ENCODE results near the gene EPHB1. TPM values are rescaled to one million over a fixed set of nuclear protein-coding genes. Genes with fewer than 3 reads are reported as not detected.

Gene EPHB1
- total and polyA plus RNA-seq, 5 experiments from 2014 or later: not detected

GRCh38 chr3:134823679-134824078 lies 28.6 kb downstream of the EPHB1 start:
- Mint-ChIP-seq H3K4me1 (no peaks in the 10 kb centered on the region), H3K4me3 (no peak overlapping the region), H3K9me3 (no peaks in the 10 kb centered on the region), H3K27me3 (peaks cover 0 to 14% (median 9%) of the 10 kb centered on the region in 5 donors), H3K27ac (no peak overlapping the region), H3K36me3 (no peaks in the 10 kb centered on the region)
- no peak for ATAC-seq
- POLR2A ChIA-PET: no interaction called here
- DNase-seq: no peak

DNA sequence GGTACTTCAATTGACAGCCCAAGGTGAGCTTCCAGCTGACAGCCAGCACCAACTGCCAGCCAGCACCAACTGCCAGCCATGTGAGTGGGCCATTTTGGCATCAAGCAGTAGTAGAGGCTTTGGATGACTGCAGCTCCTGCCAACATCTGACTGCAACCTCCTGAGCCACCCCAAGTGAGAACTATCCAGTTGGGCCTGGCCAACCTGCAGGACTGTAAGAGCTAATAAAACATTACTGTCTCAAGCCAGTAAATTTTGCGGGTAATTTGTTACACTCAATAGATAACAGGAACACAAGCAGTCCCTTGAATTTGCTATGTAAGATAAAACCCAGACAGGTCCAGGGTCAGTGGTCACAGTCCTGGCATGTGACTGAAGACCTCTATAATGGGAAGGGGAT lies 29.7 kb downstream of the EPHB1 start:
- DNase-seq (no peak), ATAC-seq (no peak)
- Mint-ChIP-seq H3K9me3 (no peaks in the 10 kb centered on the region), H3K36me3 (no peaks in the 10 kb centered on the region), H3K27ac (no peak overlapping the region), H3K4me3 (no peak overlapping the region), H3K4me1 (no peaks in the 10 kb centered on the region), H3K27me3 (peaks cover 0 to 6% (median 4%) of the 10 kb centered on the region in 5 donors)
- POLR2A ChIA-PET: no interaction called here

DNA sequence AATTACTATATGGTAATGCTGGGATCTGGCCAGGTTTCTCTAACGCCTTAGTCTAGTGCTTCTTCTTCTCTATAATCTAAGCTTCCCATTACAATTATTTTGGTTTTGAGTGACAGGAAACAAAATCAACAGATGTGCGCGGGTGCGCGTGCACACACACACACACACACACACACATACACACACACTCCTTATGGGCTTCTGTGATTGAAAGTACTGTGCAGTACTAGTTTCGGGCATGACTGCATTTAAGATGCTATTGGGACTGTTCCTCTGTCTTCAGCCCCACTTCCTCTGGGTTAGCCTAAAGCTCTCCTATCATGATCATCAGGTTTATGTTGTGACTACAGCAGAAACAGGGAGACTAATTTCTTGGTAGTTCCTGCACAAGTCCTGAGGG lies 32.2 kb downstream of the EPHB1 start:
- Mint-ChIP-seq H3K4me1 (no peaks in the 10 kb centered on the region), H3K9me3 (no peaks in the 10 kb centered on the region), H3K27me3 (peaks cover 0 to 3% (median 0%) of the 10 kb centered on the region in 5 donors), H3K27ac (no peak overlapping the region), H3K36me3 (no peaks in the 10 kb centered on the region), H3K4me3 (no peak overlapping the region)
- POLR2A ChIA-PET: no interaction called here
- DNase-seq (no peak), ATAC-seq (no peak)

- ATAC-seq: no peak
- POLR2A ChIA-PET: no interaction called here
- Mint-ChIP-seq H3K9me3 (no peaks in the 10 kb centered on the region), H3K4me1 (no peaks in the 10 kb centered on the region), H3K4me3 (no peak overlapping the region), H3K36me3 (no peaks in the 10 kb centered on the region), H3K27me3 (peaks cover 0 to 8% (median 1%) of the 10 kb centered on the region in 5 donors), H3K27ac (no peak overlapping the region)
- no peak for DNase-seq
Observed at GRCh38 chr3:134829721-134830120, 34.7 kb downstream of the EPHB1 start.

DNA sequence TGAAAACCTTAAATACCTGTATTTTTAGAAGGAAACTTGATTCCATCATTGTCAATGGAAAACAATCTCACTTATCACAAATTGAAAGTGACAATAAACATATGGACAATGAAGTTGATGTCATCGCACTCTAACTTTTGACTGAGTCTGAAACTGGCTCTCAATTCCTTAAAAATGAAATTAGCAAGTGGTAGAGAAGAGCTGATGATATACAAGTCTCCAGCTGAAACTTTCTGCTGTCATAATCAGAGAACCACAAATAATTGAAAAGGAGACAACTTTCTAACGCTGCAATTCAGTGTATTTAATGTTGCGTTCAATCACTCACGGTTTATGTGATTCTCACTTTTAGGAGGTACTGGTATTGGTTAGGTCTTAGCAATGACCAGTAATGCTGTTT lies 37.5 kb downstream of the EPHB1 start:
- no peak overlapping the region for H3K27ac Mint-ChIP-seq

DNA sequence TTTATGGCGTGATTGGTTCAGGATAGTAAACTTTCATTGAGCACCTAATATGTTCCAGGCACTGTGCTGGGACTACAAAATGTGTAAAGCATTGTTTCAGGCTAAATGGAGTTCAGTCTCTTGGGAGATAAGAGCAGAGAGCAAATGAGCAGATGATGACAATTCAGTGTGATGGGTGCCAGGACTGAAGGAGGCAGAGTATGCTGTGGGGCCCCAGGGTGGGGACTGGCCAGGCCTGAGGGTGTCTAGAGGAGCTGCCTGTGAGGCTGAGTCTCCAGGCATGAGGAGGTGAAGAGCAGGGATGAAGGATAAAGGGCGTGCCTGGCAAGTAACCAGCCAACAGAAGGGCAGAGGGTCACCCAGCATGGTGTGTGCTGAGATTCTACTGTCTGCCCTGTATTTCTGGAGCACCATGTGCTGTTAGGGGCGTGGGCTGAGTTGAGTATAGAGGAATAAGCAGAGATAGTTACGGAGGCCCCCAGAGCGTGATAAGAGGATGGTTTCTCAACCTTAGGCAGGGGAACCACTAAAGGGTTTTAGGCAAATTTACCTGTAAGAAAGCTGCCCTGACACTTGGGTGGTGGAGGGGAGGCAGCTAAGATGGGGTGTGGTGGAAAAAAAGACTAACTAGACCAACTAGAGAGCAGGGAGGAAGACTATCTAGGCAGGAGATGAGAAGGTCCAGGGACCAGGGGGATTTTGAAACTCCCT lies 38.5 kb downstream of the EPHB1 start:
- ATAC-seq (no peak), DNase-seq (no peak)
- H3K27ac Mint-ChIP-seq: peak overlapping the region in 1 of 10 donors; percentile 37
- peaks cover 0 to 3% (median 1%) of the 10 kb centered on the region in 9 donors for H3K9me3 Mint-ChIP-seq
- no peak overlapping the region for H3K4me3 Mint-ChIP-seq
- no peaks in the 10 kb centered on the region for H3K36me3 Mint-ChIP-seq
- H3K27me3 Mint-ChIP-seq: peaks cover 0 to 14% (median 2%) of the 10 kb centered on the region in 5 donors
- H3K4me1 Mint-ChIP-seq: no peaks in the 10 kb centered on the region
- POLR2A ChIA-PET: no interaction called here

More for the DNA sequence above, 37.5 kb downstream of the EPHB1 start:
- Mint-ChIP-seq H3K36me3 (no peaks in the 10 kb centered on the region), H3K27me3 (peaks cover 0 to 8% (median 2%) of the 10 kb centered on the region in 5 donors), H3K4me1 (no peaks in the 10 kb centered on the region), H3K4me3 (no peak overlapping the region), H3K9me3 (peaks cover 0 to 1% (median 0%) of the 10 kb centered on the region in 9 donors)
- ATAC-seq: no peak
- no peak for DNase-seq
- POLR2A ChIA-PET: no interaction called here

GRCh38 chr3:134836921-134837320 lies 41.9 kb downstream of the EPHB1 start:
- no peaks in the 10 kb centered on the region for H3K36me3 Mint-ChIP-seq
- H3K27ac Mint-ChIP-seq: no peak overlapping the region
- DNase-seq (no peak), ATAC-seq (no peak)
- H3K9me3 Mint-ChIP-seq: peaks cover 0 to 18% (median 5%) of the 10 kb centered on the region in 9 donors
- H3K4me1 Mint-ChIP-seq: no peaks in the 10 kb centered on the region
- POLR2A ChIA-PET: no interaction called here
- no peak overlapping the region for H3K4me3 Mint-ChIP-seq
- H3K27me3 Mint-ChIP-seq: peaks cover 0 to 17% (median 2%) of the 10 kb centered on the region in 5 donors

DNA sequence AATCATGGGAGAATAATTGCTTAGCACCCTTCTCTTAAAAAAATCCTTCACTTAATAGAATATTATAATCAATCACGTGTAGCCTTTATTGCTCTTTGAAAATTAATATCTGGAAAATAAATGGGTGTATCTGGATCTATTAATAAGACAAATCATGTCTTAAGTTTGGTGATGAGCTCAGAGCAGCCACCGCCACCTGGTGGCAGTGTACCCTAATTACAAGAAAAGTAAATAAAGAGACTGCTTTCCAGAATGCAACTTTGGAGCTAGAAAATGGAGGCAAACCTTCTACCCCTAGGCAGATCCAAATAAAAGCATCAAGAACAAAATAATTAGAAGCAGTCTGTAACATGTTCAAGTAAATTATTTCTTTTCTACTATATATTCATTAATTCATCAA lies 43.5 kb downstream of the EPHB1 start:
- peaks cover 7 to 34% (median 12%) of the 10 kb centered on the region in 9 donors for H3K9me3 Mint-ChIP-seq
- peaks cover 0 to 13% (median 0%) of the 10 kb centered on the region in 5 donors for H3K27me3 Mint-ChIP-seq
- H3K4me3 Mint-ChIP-seq: no peak overlapping the region
- H3K4me1 Mint-ChIP-seq: no peaks in the 10 kb centered on the region
- DNase-seq: no peak
- ATAC-seq: no peak
- H3K36me3 Mint-ChIP-seq: peaks cover 0 to 5% (median 0%) of the 10 kb centered on the region in 3 donors
- POLR2A ChIA-PET: no interaction called here
- no peak overlapping the region for H3K27ac Mint-ChIP-seq

GRCh38 chr3:134839422-134839821 lies 44.4 kb downstream of the EPHB1 start:
- peaks cover 0 to 13% (median 0%) of the 10 kb centered on the region in 5 donors for H3K27me3 Mint-ChIP-seq
- H3K36me3 Mint-ChIP-seq: peaks cover 0 to 7% (median 0%) of the 10 kb centered on the region in 3 donors
- H3K27ac Mint-ChIP-seq: no peak overlapping the region
- DNase-seq: no peak
- H3K4me1 Mint-ChIP-seq: no peaks in the 10 kb centered on the region
- POLR2A ChIA-PET: no interaction called here
- H3K4me3 Mint-ChIP-seq: no peak overlapping the region
- ATAC-seq: no peak
- peaks cover 12 to 42% (median 19%) of the 10 kb centered on the region in 9 donors for H3K9me3 Mint-ChIP-seq

DNA sequence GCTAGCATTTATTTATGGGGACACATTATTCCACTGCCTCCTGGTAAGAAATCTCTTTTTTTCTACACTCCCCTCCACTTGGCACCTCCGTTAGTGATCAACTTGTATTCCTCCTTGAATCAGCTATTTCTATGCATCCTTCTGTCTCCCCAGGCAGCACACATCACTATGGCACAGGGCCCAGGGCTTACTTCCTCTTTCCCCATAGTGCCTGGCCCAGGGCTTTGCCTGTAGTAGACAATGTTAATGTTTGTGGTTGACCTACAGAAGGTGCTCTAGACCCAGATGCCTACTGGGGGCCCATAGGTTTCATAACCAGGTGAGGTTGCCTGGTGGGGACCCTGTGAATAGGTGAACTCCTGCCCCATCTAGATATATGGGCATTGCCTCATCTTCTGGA lies 44.9 kb downstream of the EPHB1 start:
- POLR2A ChIA-PET: no interaction called here

DNA sequence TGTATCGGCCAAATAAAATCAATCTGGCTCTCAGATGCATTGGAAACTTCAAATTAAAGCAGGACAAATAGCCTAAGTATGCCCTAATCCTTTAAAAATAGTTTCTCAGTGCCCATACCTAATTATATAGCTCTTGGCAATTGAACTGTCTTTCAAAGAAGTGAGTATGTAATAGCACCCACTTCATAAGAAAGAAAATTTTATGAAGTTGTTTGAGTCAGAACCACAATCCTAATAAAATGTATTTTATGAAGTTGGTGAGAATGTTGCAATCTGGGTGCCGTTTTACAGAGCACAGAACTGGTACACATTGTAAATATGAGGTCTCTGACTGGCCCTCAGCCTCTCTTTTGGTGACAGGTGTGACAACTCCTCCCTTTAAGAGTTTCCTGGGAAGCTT lies 45.4 kb downstream of the EPHB1 start:
- Mint-ChIP-seq H3K9me3 (peaks cover 12 to 50% (median 21%) of the 10 kb centered on the region in 9 donors), H3K4me1 (no peaks in the 10 kb centered on the region), H3K36me3 (peaks cover 0 to 7% (median 0%) of the 10 kb centered on the region in 3 donors), H3K27me3 (peaks cover 0 to 13% (median 0%) of the 10 kb centered on the region in 5 donors), H3K4me3 (no peak overlapping the region), H3K27ac (no peak overlapping the region)
- ATAC-seq: no peak
- DNase-seq: no peak
- POLR2A ChIA-PET: no interaction called here

More for the DNA sequence above, 44.9 kb downstream of the EPHB1 start:
- H3K27me3 Mint-ChIP-seq: peaks cover 0 to 13% (median 0%) of the 10 kb centered on the region in 5 donors
- no peak overlapping the region for H3K27ac Mint-ChIP-seq
- no peak for ATAC-seq
- DNase-seq: no peak
- H3K36me3 Mint-ChIP-seq: peaks cover 0 to 7% (median 0%) of the 10 kb centered on the region in 3 donors
- H3K4me3 Mint-ChIP-seq: no peak overlapping the region
- H3K9me3 Mint-ChIP-seq: peaks cover 12 to 48% (median 21%) of the 10 kb centered on the region in 9 donors
- no peaks in the 10 kb centered on the region for H3K4me1 Mint-ChIP-seq

GRCh38 chr3:134846084-134846483 lies 51.0 kb downstream of the EPHB1 start:
- ATAC-seq (no peak), DNase-seq (no peak)
- POLR2A ChIA-PET: no interaction called here
- peaks cover 0 to 7% (median 0%) of the 10 kb centered on the region in 3 donors for H3K36me3 Mint-ChIP-seq
- H3K9me3 Mint-ChIP-seq: peaks cover 6 to 32% (median 19%) of the 10 kb centered on the region in 9 donors
- peaks cover 0 to 4% (median 0%) of the 10 kb centered on the region in 5 donors for H3K27me3 Mint-ChIP-seq
- no peak overlapping the region for H3K4me3 Mint-ChIP-seq
- H3K27ac Mint-ChIP-seq: no peak overlapping the region
- H3K4me1 Mint-ChIP-seq: no peaks in the 10 kb centered on the region

GRCh38 chr3:134846911-134847317 lies 51.9 kb downstream of the EPHB1 start:
- POLR2A ChIA-PET: no interaction called here
- no peak for ATAC-seq
- Mint-ChIP-seq H3K4me1 (no peaks in the 10 kb centered on the region), H3K9me3 (peaks cover 6 to 32% (median 19%) of the 10 kb centered on the region in 9 donors), H3K4me3 (no peak overlapping the region), H3K27me3 (peaks cover 0 to 4% (median 0%) of the 10 kb centered on the region in 5 donors), H3K27ac (no peak overlapping the region), H3K36me3 (peaks cover 0 to 7% (median 0%) of the 10 kb centered on the region in 3 donors)
- DNase-seq: no peak

Measured in naive thymus-derived CD8-positive, alpha-beta T cell (primary cell).